HG03139 (cell line): ENCODE measurements around the gene ZNF784.
A peak's percentile ranks its signal among the peaks of the same experiment; 100 is the strongest.

Experiments
- ATAC-seq: cut with Tn5 transposase; IDR thresholded peaks from one replicate; pipeline ENCODE4 v1.9.1; 2021; ENCODE audit not compliant: unreplicated experiment

The ZNF784 gene

DNA sequence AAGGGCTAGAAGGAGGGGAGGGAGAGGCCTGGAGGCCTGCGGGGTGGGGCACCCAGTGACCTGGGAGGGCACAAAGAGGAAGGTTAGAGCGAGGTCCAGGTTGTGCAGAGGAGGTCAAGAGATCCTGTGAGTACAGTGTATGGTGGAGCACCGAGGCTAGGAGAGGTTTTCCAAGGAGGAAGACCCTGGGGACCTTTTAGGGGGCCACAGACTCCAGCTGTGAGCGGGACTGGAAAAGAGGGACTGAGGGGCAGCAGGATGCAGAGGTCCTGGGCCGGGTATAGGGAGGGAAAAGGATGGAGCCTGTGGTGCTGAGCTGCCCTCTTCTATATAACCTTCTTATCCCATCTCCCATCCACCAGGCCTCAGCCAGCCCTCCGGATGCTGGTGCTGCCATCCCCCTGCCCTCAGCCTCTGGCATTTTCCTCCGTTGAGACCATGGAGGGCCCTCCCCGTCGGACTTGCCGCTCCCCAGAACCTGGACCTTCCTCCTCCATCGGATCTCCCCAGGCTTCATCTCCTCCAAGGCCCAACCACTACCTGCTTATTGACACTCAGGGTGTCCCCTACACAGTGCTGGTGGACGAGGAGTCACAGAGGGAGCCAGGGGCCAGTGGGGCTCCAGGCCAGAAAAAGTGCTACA is 19.9 kb upstream of the ZNF784 start:
- no peak for ATAC-seq

GRCh38 chr19:55643887-55644176 is 19.5 kb upstream of the ZNF784 start:
- ATAC-seq: no peak

GRCh38 chr19:55643003-55643886 is 18.9 kb upstream of the ZNF784 start, which contains the start of gene ZNF581:
TSS of gene ZNF581 (plus strand) at chr19:55643649. CDS start at chr19:55644572, 923 bp downstream.
- peak; percentile 32 for ATAC-seq

DNA sequence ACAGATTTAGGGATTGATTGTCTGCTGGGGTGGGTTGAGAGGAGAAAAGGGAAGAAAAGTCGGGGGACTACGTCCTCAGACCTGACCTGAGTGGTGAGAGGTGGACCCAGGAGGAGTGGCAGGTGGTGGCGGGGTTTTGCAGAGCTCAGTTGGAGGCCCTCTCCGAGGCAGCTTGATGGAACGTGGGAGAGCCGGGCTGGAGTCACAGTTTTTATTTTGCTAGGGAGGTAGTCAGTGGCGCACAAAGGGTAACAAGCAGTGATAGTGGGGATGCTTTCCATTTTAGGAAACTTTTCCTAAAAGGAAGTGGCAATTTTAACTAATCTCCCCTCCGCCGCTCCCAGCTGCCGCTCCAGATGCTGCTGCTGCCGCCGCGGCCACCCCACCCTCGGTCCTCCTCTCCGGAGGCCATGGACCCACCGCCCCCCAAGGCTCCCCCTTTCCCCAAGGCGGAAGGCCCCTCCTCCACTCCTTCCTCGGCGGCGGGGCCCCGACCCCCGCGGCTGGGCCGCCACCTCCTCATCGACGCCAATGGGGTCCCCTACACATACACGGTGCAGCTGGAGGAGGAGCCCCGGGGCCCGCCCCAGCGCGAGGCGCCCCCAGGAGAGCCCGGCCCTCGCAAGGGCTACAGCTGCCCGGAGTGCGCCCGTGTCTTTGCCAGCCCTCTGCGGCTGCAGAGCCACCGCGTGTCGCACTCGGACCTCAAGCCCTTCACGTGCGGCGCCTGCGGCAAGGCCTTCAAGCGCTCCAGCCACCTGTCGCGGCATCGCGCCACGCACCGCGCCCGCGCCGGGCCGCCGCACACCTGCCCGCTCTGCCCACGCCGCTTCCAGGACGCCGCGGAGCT is 18.0 kb upstream of the ZNF784 start:
- no peak for ATAC-seq

DNA sequence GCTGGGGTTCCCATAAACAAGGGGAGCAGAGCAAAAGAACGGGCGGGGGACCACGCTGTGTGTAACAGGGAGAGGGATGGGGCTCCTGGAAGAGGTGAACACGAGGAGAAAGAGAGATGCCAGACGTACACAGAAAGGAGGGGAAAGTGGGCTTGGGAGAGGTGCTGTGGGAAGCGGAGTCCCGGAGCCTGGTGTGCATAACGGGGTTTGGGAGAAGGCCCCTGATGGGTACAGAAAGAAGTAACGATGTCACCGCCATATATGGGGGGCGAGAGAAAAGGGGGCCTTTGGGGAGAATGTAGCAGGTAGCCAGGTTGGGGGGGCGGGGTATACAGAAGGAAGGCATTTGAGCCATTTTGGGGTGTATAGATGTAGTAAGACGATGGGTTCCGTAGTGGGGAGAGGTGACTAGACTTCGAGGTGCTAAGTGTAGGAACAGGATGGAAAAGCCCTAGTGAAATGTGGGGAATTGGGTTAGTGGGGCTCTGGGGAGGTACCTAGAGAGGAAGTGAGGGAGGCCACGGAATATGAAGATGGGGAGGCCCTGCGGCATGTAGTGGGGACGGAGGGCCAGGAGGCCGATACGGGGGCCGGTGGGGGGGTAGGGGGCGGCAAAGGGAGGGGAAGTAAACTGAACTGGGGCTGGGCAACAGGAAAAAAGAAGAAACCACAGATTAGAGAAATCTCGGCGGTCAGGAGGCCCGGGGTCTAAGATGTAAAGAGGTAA is 17.2 kb upstream of the ZNF784 start:
- no peak for ATAC-seq

GRCh38 chr19:55640577-55641425 is 16.4 kb upstream of the ZNF784 start, which contains the start of gene ZNF580:
TSS of gene ZNF580 (plus strand) at chr19:55641002. CDS start at chr19:55642509, 1,507 bp downstream.
- ATAC-seq: no peak

DNA sequence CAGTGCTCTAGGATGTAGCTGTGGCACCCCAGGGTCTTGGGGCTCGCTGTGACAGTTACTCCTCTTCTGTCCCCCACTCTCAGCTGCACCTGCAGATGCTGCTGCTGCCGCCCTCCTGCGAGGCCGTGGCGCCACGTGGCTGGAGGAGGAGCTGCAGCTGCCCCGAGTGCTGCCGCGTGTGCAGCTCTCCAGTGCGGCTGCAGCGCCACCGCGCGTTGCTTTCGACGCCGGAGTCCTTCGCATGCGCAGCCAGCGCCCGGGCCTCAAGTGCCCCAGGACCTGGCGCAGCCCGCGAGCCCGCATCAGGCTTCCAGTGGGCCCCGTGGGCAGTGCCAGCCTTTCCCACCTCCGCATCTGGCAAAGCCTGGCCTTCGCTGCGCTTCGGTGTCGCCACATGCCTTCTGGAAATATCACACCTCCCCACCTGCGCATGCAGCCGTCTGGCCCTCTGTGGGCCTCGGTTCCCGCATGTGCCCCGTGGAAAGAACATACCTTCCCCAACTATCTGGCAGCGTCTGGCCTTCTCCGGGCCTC is 15.7 kb upstream of the ZNF784 start:
- no peak for ATAC-seq

DNA sequence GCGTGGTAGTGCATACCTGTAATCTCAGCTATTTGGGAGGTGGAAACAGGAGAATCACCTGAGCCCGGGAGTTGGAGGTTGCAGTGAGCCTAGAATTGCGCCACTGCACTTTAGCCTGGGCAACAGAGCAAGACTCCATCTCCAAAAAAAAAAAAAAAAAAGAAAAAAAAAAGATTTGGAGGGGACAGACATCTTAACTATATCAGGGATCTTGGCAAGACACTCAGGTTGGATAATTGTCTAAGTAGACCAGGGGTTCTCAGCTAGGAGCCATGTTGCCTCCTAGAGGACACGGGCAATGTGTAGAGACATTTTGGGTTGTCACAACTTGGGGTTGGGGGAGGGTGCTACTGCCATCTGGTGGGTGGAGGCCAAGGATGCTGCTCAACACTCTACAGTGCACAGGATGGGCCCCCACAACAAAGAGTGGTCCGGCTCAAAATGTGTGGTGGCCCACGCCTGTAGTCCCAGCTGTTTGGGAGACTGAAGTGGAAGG is 14.5 kb upstream of the ZNF784 start:
- ATAC-seq: no peak

GRCh38 chr19:55637534-55637933 is 13.2 kb upstream of the ZNF784 start:
- ATAC-seq: no peak

DNA sequence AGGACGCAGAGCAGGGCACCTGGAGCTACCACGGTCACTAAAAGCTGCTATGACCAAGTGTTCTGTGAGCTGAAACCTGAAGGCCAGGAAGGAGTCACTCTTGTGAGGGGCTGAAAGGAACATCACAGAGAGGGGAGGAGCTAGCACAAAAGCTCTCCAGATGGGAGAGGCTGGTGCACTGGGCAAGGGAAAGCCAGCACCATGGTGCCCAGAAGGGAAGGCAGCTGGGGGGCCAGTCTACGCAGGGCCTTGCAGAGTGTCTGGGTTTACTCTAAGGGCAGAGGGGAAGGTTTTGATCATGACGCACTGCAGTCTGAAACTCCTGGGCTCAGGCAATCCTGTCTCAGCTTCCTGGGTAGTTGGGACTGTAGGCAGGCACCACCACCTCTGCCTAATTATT is 12.4 kb upstream of the ZNF784 start:
- no peak for ATAC-seq

- ATAC-seq: no peak
Measured at GRCh38 chr19:55635856-55636440, 11.6 kb upstream of the ZNF784 start.

GRCh38 chr19:55635334-55635717 is 11.0 kb upstream of the ZNF784 start:
- ATAC-seq: no peak

DNA sequence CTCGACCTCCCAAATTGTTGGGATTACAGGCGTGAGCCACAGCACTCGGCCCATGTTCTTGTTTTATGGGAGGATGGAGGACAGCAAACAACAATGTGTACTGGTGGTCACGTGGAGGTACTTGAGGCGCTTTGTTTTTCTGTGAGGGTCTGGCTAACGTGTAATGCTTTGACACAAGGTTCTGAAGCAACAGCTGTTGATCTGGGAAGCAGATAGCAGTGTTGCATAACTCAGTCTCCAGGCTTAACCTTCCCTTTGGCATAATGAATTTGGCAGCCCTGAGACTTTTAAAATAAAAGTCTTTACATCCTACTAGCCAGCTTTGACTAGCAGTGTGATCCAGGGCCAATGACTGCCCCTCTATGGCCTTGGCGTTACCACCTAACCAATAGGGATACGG is 9.5 kb upstream of the ZNF784 start:
- ATAC-seq: no peak

GRCh38 chr19:55632463-55632834 is 8.1 kb upstream of the ZNF784 start:
- no peak for ATAC-seq

DNA sequence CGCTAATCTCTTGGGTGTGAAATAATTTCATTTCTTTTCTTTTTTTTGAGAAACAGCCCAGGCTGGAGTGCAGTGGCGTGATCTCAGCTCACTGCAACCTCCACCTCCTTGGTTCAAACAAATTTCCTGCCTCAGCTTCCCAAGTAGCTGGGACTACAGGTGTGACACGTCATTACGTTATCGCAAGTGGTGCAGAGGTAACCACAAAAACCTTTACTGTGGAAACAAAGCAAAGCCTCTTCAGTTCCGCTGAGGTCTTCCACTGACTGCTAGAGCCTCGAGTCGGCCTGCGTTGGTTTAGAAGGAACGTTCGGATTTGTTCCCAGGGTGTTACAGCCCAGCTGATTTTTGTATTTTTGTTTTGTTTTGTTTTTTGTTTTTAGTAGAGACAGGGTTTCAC is 2.0 kb upstream of the ZNF784 start:
- ATAC-seq: no peak

GRCh38 chr19:55625004-55625326 is 599 bp upstream of the ZNF784 start:
- no peak for ATAC-seq

DNA sequence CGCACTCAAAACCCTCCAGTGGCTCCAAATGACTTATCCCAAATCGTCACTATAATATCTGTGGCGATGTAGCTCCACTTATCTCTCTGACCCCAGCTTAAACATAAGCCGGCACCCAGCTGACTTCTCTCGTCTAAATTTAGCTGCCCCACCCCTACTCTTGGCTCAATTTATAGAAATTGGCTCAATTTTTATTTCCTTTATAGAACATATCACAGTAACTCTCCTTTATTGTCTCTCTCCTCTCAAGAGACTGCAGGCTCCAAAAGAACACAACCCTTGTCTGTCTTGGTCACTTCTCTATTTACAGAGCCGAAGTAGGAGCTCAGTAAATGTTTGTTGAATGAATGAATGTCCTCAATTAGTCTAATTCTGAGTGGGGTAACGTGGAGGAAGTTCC is 805 bp downstream of the ZNF784 start:
- ATAC-seq: no peak

- no peak for ATAC-seq
Measured at GRCh38 chr19:55623130-55623529, 1.2 kb downstream of the ZNF784 start.

- ATAC-seq: no peak
Measured at GRCh38 chr19:55622242-55622969, 2.0 kb downstream of the ZNF784 start.
